GM18951 (cell line): ENCODE data around the gene CHSY1.

Experiments
- POLR2A ChIP-seq: IDR thresholded peaks from 4 replicates; pipeline ENCODE4 v1.6.1; 2011; ENCODE audit warnings: mild to moderate bottlenecking; ENCODE audit not compliant: insufficient read length, insufficient read depth; ENCODE audit errors: extremely low read depth
- in situ Hi-C: fragments of 300-500 bp; cut with MboI; formaldehyde crosslinking; loops from one replicate; pipeline ENCODE4 v1.12.0; 2022; ENCODE audit warnings: low sequenced_read_pairs, mixed read lengths, inconsistent platforms; ENCODE audit not compliant: unreplicated experiment

The CHSY1 gene

GRCh38 chr15:101169495-101170071 lies 82.3 kb downstream of the CHSY1 start:
- in situ Hi-C loops = no loop called here
- no peak for TF ChIP-seq POLR2A

- no peak for TF ChIP-seq POLR2A
- in situ Hi-C loops = no loop called here
These were observed 82.9 kb downstream of the CHSY1 start for GRCh38 chr15:101168898-101169494.

- in situ Hi-C loops = no loop called here
- no peak for TF ChIP-seq POLR2A
These were observed 83.4 kb downstream of the CHSY1 start for GRCh38 chr15:101168463-101168824.

GRCh38 chr15:101167753-101168462 lies 83.9 kb downstream of the CHSY1 start:
- TF ChIP-seq POLR2A = no peak
- in situ Hi-C loops = no loop called here

- no peak for TF ChIP-seq POLR2A
- in situ Hi-C loops = no loop called here
These were observed 84.5 kb downstream of the CHSY1 start for GRCh38 chr15:101167411-101167752.

- in situ Hi-C loops = no loop called here
- TF ChIP-seq POLR2A = no peak
These were observed 85.9 kb downstream of the CHSY1 start for GRCh38 chr15:101165905-101166471.

GRCh38 chr15:101162701-101163483 lies 89.0 kb downstream of the CHSY1 start:
- no peak for TF ChIP-seq POLR2A
- in situ Hi-C loops = no loop called here

- in situ Hi-C loops = no loop called here
- TF ChIP-seq POLR2A = no peak
These were observed 90.2 kb downstream of the CHSY1 start for GRCh38 chr15:101161656-101162055.

- TF ChIP-seq POLR2A = no peak
- in situ Hi-C loops = no loop called here
These were observed 91.7 kb downstream of the CHSY1 start for GRCh38 chr15:101159936-101160815.

GRCh38 chr15:101159096-101159935 lies 92.5 kb downstream of the CHSY1 start:
- no peak for TF ChIP-seq POLR2A
- in situ Hi-C loops = no loop called here

GRCh38 chr15:101158166-101159095 lies 93.4 kb downstream of the CHSY1 start:
- in situ Hi-C loops = no loop called here
- no peak for TF ChIP-seq POLR2A
